GM12875 (cell line): ENCODE measurements around the gene ZFYVE27.
A peak's percentile ranks its signal among the peaks of the same experiment; 100 is the strongest.

Source experiments
- H3K4me3 ChIP-seq: one replicate; pipeline ENCODE4 v1.5.1; 2011; ENCODE audit warnings: low read depth, low read length, control low read depth
- CTCF ChIP-seq: IDR thresholded peaks from 2 replicates; pipeline ENCODE4 v1.5.1; 2011; ENCODE audit warnings: low read depth, mild to moderate bottlenecking, control low read depth, inconsistent platforms, low read length, moderate library complexity, borderline replicate concordance; ENCODE audit not compliant: insufficient read depth

The ZFYVE27 gene

GRCh38 chr10:97703398-97704067, 33.4 kb upstream of the ZFYVE27 start:
- TF ChIP-seq CTCF: no peak
- no peak overlapping the region for H3K4me3 ChIP-seq

GRCh38 chr10:97704341-97704740, 32.6 kb upstream of the ZFYVE27 start:
- H3K4me3 ChIP-seq: no peak overlapping the region
- TF ChIP-seq CTCF: no peak

GRCh38 chr10:97705006-97705670, 31.8 kb upstream of the ZFYVE27 start:
- no peak overlapping the region for H3K4me3 ChIP-seq
- no peak for TF ChIP-seq CTCF

GRCh38 chr10:97707134-97707861, 29.6 kb upstream of the ZFYVE27 start:
- H3K4me3 ChIP-seq: no peak overlapping the region
- no peak for TF ChIP-seq CTCF

GRCh38 chr10:97708167-97708566, 28.8 kb upstream of the ZFYVE27 start:
- TF ChIP-seq CTCF: no peak

GRCh38 chr10:97708976-97709946, 27.7 kb upstream of the ZFYVE27 start:
- no peak overlapping the region for H3K4me3 ChIP-seq
- peak; percentile 60; the same call in 1 of the 2 replicates for TF ChIP-seq CTCF

More at GRCh38 chr10:97708167-97708566, 28.8 kb upstream of the ZFYVE27 start:
- no peak overlapping the region for H3K4me3 ChIP-seq
